H1 (cell line): Measurements from ENCODE around the gene FHL1. TPM values are rescaled to one million over a fixed set of nuclear protein-coding genes. Genes with fewer than 3 reads are reported as not detected.

Source experiments
- CTCF ChIA-PET: fragments of 300-600 bp; sonication (Branson Sonifier 250); formaldehyde crosslinking; loops from one replicate; lab custom pipeline; 2021; ENCODE audit not compliant: partially characterized antibody; lab: Charles Lee
- POLR2A ChIA-PET: fragments of 300-600 bp; sonication (Branson Sonifier 250); formaldehyde crosslinking; loops from one replicate; lab custom pipeline; 2021; ENCODE audit warnings: inconsistent platforms; ENCODE audit not compliant: partially characterized antibody; lab: Charles Lee
- DNase-seq, 2 experiments: peaks; one replicate each; pipeline versions ENCODE4 v3.0.0 to v3.0.0-alpha.2; 2010 to 2022; ENCODE audit warnings: low spot score in 2 of 2, low read depth in 1 of 2, mixed read lengths in 1 of 2
- FAIRE-seq: peaks from 2 replicates; lab custom pipeline; 2011; peaks lifted over from hg19 to GRCh38; lab: Jason Lieb, UNC
- H2AFZ ChIP-seq: 2 replicates; pipeline ENCODE4 v1.8.1; 2012; ENCODE audit warnings: low read length, inconsistent platforms
- H2AK5ac ChIP-seq: 2 replicates; pipeline ENCODE4 v1.6.1; 2013; ENCODE audit warnings: low read depth, low read length
- H2BK120ac ChIP-seq: replicated peaks from 2 replicates; pipeline ENCODE3; 2013; ENCODE audit warnings: low read depth, low read length, inconsistent platforms
- H2BK12ac ChIP-seq: 2 replicates; pipeline ENCODE4 v1.6.1; 2013; ENCODE audit warnings: low read depth, low read length
- H2BK15ac ChIP-seq: 2 replicates; pipeline ENCODE4 v1.6.1; 2013; ENCODE audit warnings: low read length
- H2BK20ac ChIP-seq: 2 replicates; pipeline ENCODE4 v1.6.1; 2013; ENCODE audit warnings: low read length
- H2BK5ac ChIP-seq: 2 replicates; pipeline ENCODE4 v1.6.1; 2013; ENCODE audit warnings: low read depth, low read length
- H3K14ac ChIP-seq: 2 replicates; pipeline ENCODE4 v1.6.1; 2013; ENCODE audit warnings: inconsistent platforms; ENCODE audit not compliant: insufficient read length
- H3K18ac ChIP-seq: 2 replicates; pipeline ENCODE4 v1.6.1; 2013; ENCODE audit warnings: low read length; ENCODE audit errors: extremely low read depth
- H3K23ac ChIP-seq: 2 replicates; pipeline ENCODE4 v1.6.1; 2013; ENCODE audit warnings: inconsistent platforms; ENCODE audit not compliant: insufficient read length
- H3K23me2 ChIP-seq: 2 replicates; pipeline ENCODE4 v1.6.1; 2013; ENCODE audit warnings: low read depth, low read length
- H3K27ac ChIP-seq: 2 replicates; pipeline ENCODE4 v1.6.1; 2011; ENCODE audit warnings: low read depth, low read length, inconsistent platforms
- H3K27me3 ChIP-seq, 4 experiments: replicated peaks in 1 of 4; 1 replicate in 1 of 4; 2 replicates in 3 of 4; pipeline versions ENCODE4 v1.6.1 to v1.8.1; 2011 to 2013; ENCODE audit warnings: low read length in 3 of 4, mild to moderate bottlenecking in 3 of 4, inconsistent platforms in 2 of 4, mixed read lengths in 2 of 4, moderate library complexity in 1 of 4; ENCODE audit not compliant: control insufficient read depth in 3 of 4, insufficient read depth in 3 of 4; ENCODE audit errors: extremely low read depth in 1 of 4
- H3K36me3 ChIP-seq, 4 experiments: 2 replicates each; pipeline versions ENCODE4 v1.6.1 to v1.8.1; 2011 to 2013; ENCODE audit warnings: mild to moderate bottlenecking in 4 of 4, low read length in 3 of 4, moderate library complexity in 2 of 4, control low read depth in 1 of 4, inconsistent platforms in 1 of 4; ENCODE audit not compliant: insufficient read depth in 4 of 4, control insufficient read depth in 2 of 4
- H3K4ac ChIP-seq: replicated peaks from 2 replicates; pipeline ENCODE3; 2013; ENCODE audit warnings: low read length, low read depth, mixed read lengths, inconsistent platforms; ENCODE audit not compliant: insufficient read length
- H3K4me1 ChIP-seq, 4 experiments: replicated peaks in 1 of 4; 1 replicate in 1 of 4; 2 replicates in 3 of 4; pipeline versions ENCODE4 v1.6.1 to v1.8.1; 2011 to 2013; ENCODE audit warnings: low read length in 3 of 4, inconsistent platforms in 2 of 4, mixed read lengths in 1 of 4; ENCODE audit not compliant: insufficient read depth in 4 of 4, control insufficient read depth in 3 of 4
- H3K4me2 ChIP-seq, 2 experiments: 2 replicates each; pipeline versions ENCODE4 v1.6.1 to v1.8.1; 2011 to 2013; ENCODE audit warnings: low read depth in 2 of 2, low read length in 2 of 2, control low read depth in 1 of 2, inconsistent platforms in 1 of 2, mild to moderate bottlenecking in 1 of 2; ENCODE audit not compliant: insufficient read depth in 1 of 2
- H3K4me3 ChIP-seq, 4 experiments: fragments of 200-600, 300-600 bp in 1 of 4; sonication (generic), shearing (Covaris generic), sonication (Bioruptor Twin) in 1 of 4; 2 replicates each; pipeline versions ENCODE4 v1.5.1 to v1.8.1; 2011 to 2016; ENCODE audit warnings: low read length in 4 of 4, low read depth in 3 of 4, control low read depth in 2 of 4, inconsistent platforms in 2 of 4, mild to moderate bottlenecking in 2 of 4, mixed read lengths in 1 of 4, moderate library complexity in 1 of 4; ENCODE audit not compliant: insufficient read depth in 2 of 4; ENCODE audit errors: extremely low read depth in 1 of 4
- H3K56ac ChIP-seq: replicated peaks from 2 replicates; pipeline ENCODE3; 2013; ENCODE audit warnings: low read depth, mild to moderate bottlenecking, mixed read lengths, low read length, inconsistent platforms; ENCODE audit not compliant: insufficient read length
- H3K79me1 ChIP-seq: 2 replicates; pipeline ENCODE4 v1.6.1; 2013; ENCODE audit warnings: low read depth, low read length, control low read depth
- H3K79me2 ChIP-seq, 2 experiments: 2 replicates each; pipeline versions ENCODE4 v1.6.1 to v1.8.1; 2012 to 2013; ENCODE audit warnings: low read length in 2 of 2, mild to moderate bottlenecking in 2 of 2, inconsistent platforms in 1 of 2; ENCODE audit not compliant: insufficient read depth in 2 of 2, control insufficient read depth in 1 of 2
- H3K9ac ChIP-seq, 4 experiments: replicated peaks in 1 of 4; 1 replicate in 1 of 4; 2 replicates in 3 of 4; pipeline versions ENCODE4 v1.6.1 to v1.8.1; 2011 to 2013; ENCODE audit warnings: low read depth in 3 of 4, low read length in 3 of 4, control low read depth in 2 of 4, mild to moderate bottlenecking in 2 of 4, moderate library complexity in 2 of 4, inconsistent platforms in 1 of 4; ENCODE audit errors: extremely low read depth in 1 of 4
- H3K9me3 ChIP-seq, 2 experiments: 2 replicates each; pipeline versions ENCODE4 v1.6.1 to v1.8.1; 2012 to 2013; ENCODE audit warnings: mild to moderate bottlenecking in 2 of 2, moderate library complexity in 2 of 2, control low read depth in 1 of 2, inconsistent platforms in 1 of 2, low read depth in 1 of 2, low read length in 1 of 2, mixed read lengths in 1 of 2; ENCODE audit not compliant: insufficient read depth in 2 of 2
- H4K20me1 ChIP-seq, 2 experiments: replicated peaks in 1 of 2; 2 replicates each; pipeline versions ENCODE3 to v1.8.1; 2011 to 2013; ENCODE audit warnings: inconsistent platforms in 2 of 2, low read length in 2 of 2, mild to moderate bottlenecking in 1 of 2; ENCODE audit not compliant: insufficient read depth in 2 of 2, control insufficient read depth in 1 of 2
- H4K5ac ChIP-seq: 2 replicates; pipeline ENCODE4 v1.6.1; 2013; ENCODE audit warnings: low read length, low read depth, mixed read lengths, inconsistent platforms; ENCODE audit not compliant: insufficient read length
- H4K8ac ChIP-seq: 2 replicates; pipeline ENCODE4 v1.8.0; 2013; ENCODE audit warnings: mild to moderate bottlenecking, moderate library complexity, low read length, inconsistent platforms; ENCODE audit not compliant: insufficient read depth; ENCODE audit errors: extremely low read depth
- H4K91ac ChIP-seq: replicated peaks from 2 replicates; pipeline ENCODE3; 2013; ENCODE audit warnings: low read length, mixed read lengths, inconsistent platforms; ENCODE audit not compliant: insufficient read length
- RAD21 ChIP-seq, 2 experiments: IDR thresholded peaks in 1 of 2; conservative IDR thresholded peaks in 1 of 2; 2 replicates each; pipeline ENCODE4 v1.6.1; 2011; ENCODE audit warnings: low read depth in 2 of 2, low read length in 2 of 2, improper control_type of control experiment in 1 of 2, inconsistent platforms in 1 of 2, mild to moderate bottlenecking in 1 of 2, moderate library complexity in 1 of 2
- RFX5 ChIP-seq: IDR thresholded peaks from 2 replicates; pipeline ENCODE4 v1.6.1; 2011; ENCODE audit warnings: low read depth, low read length, improper control_type of control experiment, borderline replicate concordance
- WGBS, 2 experiments: shearing (Covaris generic) in 1 of 2; methylation state at CpG; one replicate each; pipeline versions ENCODE4 v1.1.6 to v1.1.7; 2013 to 2015; ENCODE audit warnings: low lambda C conversion rate in 2 of 2, mixed read lengths in 2 of 2, inconsistent platforms in 1 of 2, low coverage in 1 of 2, missing lambda C conversion rate in 1 of 2; ENCODE audit not compliant: insufficient replicate concordance in 2 of 2, insufficient coverage in 1 of 2, insufficient read length in 1 of 2; ENCODE audit errors: extremely low coverage in 1 of 2, missing lambda C conversion rate in 1 of 2; 5-methylcytosine and 5-hydroxymethylcytosine counted together
- polyA plus RNA-seq, 7 experiments: library from polyadenylated mRNA; depleted of rRNA in 3 of 7; stranded (reverse) in 5 of 7; unstranded in 2 of 7; fragments of >200 nt in 5 of 7; fragments of 200-250 nt in 2 of 7; gene quantifications; 1 replicate in 5 of 7; 2 replicates in 1 of 7; 4 replicates in 1 of 7; pipeline versions ENCODE4 v1.2.1 to v1.2.3, GENCODE V29; 2011 to 2013; ENCODE audit warnings: missing spikeins in 2 of 7, mixed read lengths in 2 of 7
- total RNA-seq: library from RNA; stranded (reverse); fragmentation: NEBNext Ultra II Directional; extraction: Animal tissue kit (Norgen Biotek cat#: 25700); gene quantifications from 2 replicates; pipeline ENCODE4 v1.2.1, GENCODE V29; 2021

The FHL1 gene
- total and polyA plus RNA-seq, 2 of the 8 experiments (the other 6 are each of a cell fraction or from before 2014, with no cell fraction given), result 45.0 to 56.5 TPM

GRCh38 chrX:136170139-136170800 is 22.9 kb downstream of the FHL1 start:
- H2BK12ac ChIP-seq, result peak overlapping the region; percentile 43; the same call in 1 of the 2 replicates
- no peak overlapping the region for H2BK5ac ChIP-seq
- H3K27me3 ChIP-seq, result no peaks in the 10 kb centered on the region
- WGBS, 2 experiments, result 78% methylated on average over 9 of the region's 9 CpGs; no CpG with 5 or more reads in 1 of the 2 experiments
- no peak overlapping the region for H3K4ac ChIP-seq
- H4K20me1 ChIP-seq, result peaks cover 3 to 4% of the 10 kb centered on the region in 2 experiments
- H3K56ac ChIP-seq, result no peak overlapping the region
- POLR2A ChIA-PET, result interaction anchor here (0.7 kb wide), 1 partner anchor 32 kb away, joined by 3 read pairs; no protein-coding TSS in a partner anchor
- H2AFZ ChIP-seq, result no peak overlapping the region
- H2BK120ac ChIP-seq, result no peak overlapping the region
- CTCF ChIA-PET, result interaction anchor here (0.8 to 1.4 kb wide), 3 partner anchors 27 to 142 kb away, joined by 3 read pairs; no protein-coding TSS in a partner anchor
- H4K91ac ChIP-seq, result no peak overlapping the region
- no peak for DNase-seq
- H4K5ac ChIP-seq, result no peak overlapping the region
- no peak overlapping the region for H2BK15ac ChIP-seq
- H3K14ac ChIP-seq, result no peak overlapping the region
- no peak overlapping the region for H4K8ac ChIP-seq
- H3K79me2 ChIP-seq, result peaks cover 0 to 6% of the 10 kb centered on the region in 2 experiments; a peak in 2 of 4 replicates
- 0 out of 2 replicates have a peak overlapping the region, but pooled peaks have one; percentile 65 for H2AK5ac ChIP-seq
- H3K4me2 ChIP-seq, result no peak overlapping the region
- H3K23ac ChIP-seq, result no peak overlapping the region
- FAIRE-seq, result no peak
- no peaks in the 10 kb centered on the region for H3K79me1 ChIP-seq
- no peak overlapping the region for H3K18ac ChIP-seq
- no peaks in the 10 kb centered on the region for H3K36me3 ChIP-seq
- H3K9ac ChIP-seq, result no peak overlapping the region
- H3K4me1 ChIP-seq, result peaks cover 0 to 5% (median 3%) of the 10 kb centered on the region in 4 experiments; a peak in 4 of 7 replicates
- H3K9me3 ChIP-seq, result no peaks in the 10 kb centered on the region
- no peak for TF ChIP-seq RFX5
- peak; percentile 12 to 35; a peak in 2 of 4 replicates for TF ChIP-seq RAD21 (IDR thresholded peaks at IDR 0.05 in 1 of 2, conservative IDR thresholded peaks at IDR 0.05 in 1 of 2; ENCODE audit: low read depth in 2 of 2, low read length in 2 of 2)
- no peak overlapping the region for H2BK20ac ChIP-seq
- H3K23me2 ChIP-seq, result no peaks in the 10 kb centered on the region
- no peak overlapping the region for H3K4me3 ChIP-seq
- H3K27ac ChIP-seq, result no peak overlapping the region
